GM21717 (cell line): Measurements from ENCODE around the gene CDK14.
"Not testable (repeated sequence)": the region's sequence is repeated elsewhere in the genome, so short reads cannot be mapped to it uniquely, and the experiment has no call there.

ENCODE experiments used
- ATAC-seq: cut with Tn5 transposase; IDR thresholded peaks from one replicate; pipeline ENCODE4 v1.9.1; 2021; ENCODE audit warnings: mild to moderate bottlenecking, moderate library complexity; ENCODE audit not compliant: unreplicated experiment

CDK14 gene

GRCh38 chr7:91169830-91170191 lies 573.7 kb downstream of the CDK14 start:
- no peak for ATAC-seq

GRCh38 chr7:91173265-91173664 lies 577.1 kb downstream of the CDK14 start:
- ATAC-seq, result not testable (repeated sequence)

- ATAC-seq, result no peak
These were observed 584.6 kb downstream of the CDK14 start for GRCh38 chr7:91180746-91181145.

GRCh38 chr7:91181949-91182348 lies 585.8 kb downstream of the CDK14 start:
- ATAC-seq, result no peak

GRCh38 chr7:91182819-91183764 lies 587.0 kb downstream of the CDK14 start:
- no peak for ATAC-seq

GRCh38 chr7:91185771-91186170 lies 589.6 kb downstream of the CDK14 start:
- ATAC-seq, result no peak

GRCh38 chr7:91187061-91187460 lies 590.9 kb downstream of the CDK14 start:
- no peak for ATAC-seq

- ATAC-seq, result no peak
These were observed 595.6 kb downstream of the CDK14 start for GRCh38 chr7:91191771-91192170.

- no peak for ATAC-seq
These were observed 597.0 kb downstream of the CDK14 start for GRCh38 chr7:91193141-91193540.

- no peak for ATAC-seq
These were observed 598.7 kb downstream of the CDK14 start for GRCh38 chr7:91194841-91195240.

GRCh38 chr7:91196058-91196457 lies 599.9 kb downstream of the CDK14 start:
- no peak for ATAC-seq

- ATAC-seq, result no peak
These were observed 602.2 kb downstream of the CDK14 start for GRCh38 chr7:91198371-91198770.

- no peak for ATAC-seq
These were observed 603.5 kb downstream of the CDK14 start for GRCh38 chr7:91199601-91200000.

- no peak for ATAC-seq
These were observed 605.5 kb downstream of the CDK14 start for GRCh38 chr7:91201442-91202113.

- no peak for ATAC-seq
These were observed 610.3 kb downstream of the CDK14 start for GRCh38 chr7:91206361-91206960.

- ATAC-seq, result no peak
These were observed 616.5 kb downstream of the CDK14 start for GRCh38 chr7:91212582-91212981.

GRCh38 chr7:91226411-91226810 lies 630.3 kb downstream of the CDK14 start:
- ATAC-seq, result no peak

- ATAC-seq, result no peak
These were observed 632.2 kb downstream of the CDK14 start for GRCh38 chr7:91228327-91228726.

GRCh38 chr7:91228927-91229558 lies 632.9 kb downstream of the CDK14 start:
- no peak for ATAC-seq

GRCh38 chr7:91230100-91230499 lies 634.0 kb downstream of the CDK14 start:
- no peak for ATAC-seq

GRCh38 chr7:91230503-91230902 lies 634.4 kb downstream of the CDK14 start:
- no peak for ATAC-seq
